ENCODE measurements around the gene THBS3. TPM values are rescaled to one million over a fixed set of nuclear protein-coding genes. Genes with fewer than 3 reads are reported as not detected.

Gene THBS3
- total and polyA plus RNA-seq, 2 of the 13 experiments (the other 11 are each of a cell fraction or from before 2014, with no cell fraction given): 0.86 to 3.6 TPM

DNA sequence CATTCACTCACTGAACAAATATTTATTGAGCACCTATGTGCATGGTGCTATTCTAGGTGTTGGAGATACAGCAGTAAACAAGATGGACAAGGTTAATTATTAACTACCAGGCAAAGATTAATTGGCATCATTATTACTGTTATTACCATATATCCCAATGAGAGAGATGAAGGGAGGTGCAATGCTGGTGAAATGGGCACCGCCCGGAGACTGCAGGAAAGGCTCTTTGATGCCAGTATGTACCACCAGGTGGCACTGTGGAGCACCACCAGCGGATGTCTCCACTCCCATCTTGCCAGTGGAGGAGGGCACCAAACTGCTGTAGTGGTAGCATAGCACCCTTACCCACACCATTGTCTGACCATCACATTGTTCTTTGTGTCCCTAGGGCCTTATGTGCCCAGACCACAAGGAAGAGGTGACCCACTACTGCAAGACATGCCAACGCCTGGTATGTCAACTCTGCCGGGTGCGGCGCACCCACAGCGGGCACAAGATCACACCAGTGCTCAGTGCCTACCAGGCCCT is 31.1 kb downstream of the THBS3 start (continued):
- TF ChIP-seq SATB2 (CRISPR knock-in tag; IDR thresholded peaks at IDR 0.05) (no peak), KAT2B (IDR thresholded peaks at IDR 0.05; ENCODE audit: borderline replicate concordance, low read depth, low read length) (no peak), SP5 (CRISPR knock-in tag; IDR thresholded peaks at IDR 0.05; ENCODE audit: borderline replicate concordance, low read depth) (no peak), ZFP36L1 (CRISPR knock-in tag; IDR thresholded peaks at IDR 0.05) (no peak), RBM39 (IDR thresholded peaks at IDR 0.05; ENCODE audit: low read depth, low read length, poor library complexity, severe bottlenecking) (no peak), ZNF746 (CRISPR knock-in tag; IDR thresholded peaks at IDR 0.05) (no peak), ZNF878 (CRISPR knock-in tag; IDR thresholded peaks at IDR 0.05) (no peak), GTF3A (CRISPR knock-in tag; conservative IDR thresholded peaks at IDR 0.05) (no peak), CHD4 (IDR thresholded peaks at IDR 0.05; ENCODE audit: borderline replicate concordance, low read length) (no peak), ZNF674 (CRISPR knock-in tag; IDR thresholded peaks at IDR 0.05; ENCODE audit: low read depth) (no peak), NFIC (IDR thresholded peaks at IDR 0.05; ENCODE audit: low read length) (no peak), PPARG (CRISPR knock-in tag; conservative IDR thresholded peaks at IDR 0.05) (no peak)
- TF ChIP-seq, protein P1, sequence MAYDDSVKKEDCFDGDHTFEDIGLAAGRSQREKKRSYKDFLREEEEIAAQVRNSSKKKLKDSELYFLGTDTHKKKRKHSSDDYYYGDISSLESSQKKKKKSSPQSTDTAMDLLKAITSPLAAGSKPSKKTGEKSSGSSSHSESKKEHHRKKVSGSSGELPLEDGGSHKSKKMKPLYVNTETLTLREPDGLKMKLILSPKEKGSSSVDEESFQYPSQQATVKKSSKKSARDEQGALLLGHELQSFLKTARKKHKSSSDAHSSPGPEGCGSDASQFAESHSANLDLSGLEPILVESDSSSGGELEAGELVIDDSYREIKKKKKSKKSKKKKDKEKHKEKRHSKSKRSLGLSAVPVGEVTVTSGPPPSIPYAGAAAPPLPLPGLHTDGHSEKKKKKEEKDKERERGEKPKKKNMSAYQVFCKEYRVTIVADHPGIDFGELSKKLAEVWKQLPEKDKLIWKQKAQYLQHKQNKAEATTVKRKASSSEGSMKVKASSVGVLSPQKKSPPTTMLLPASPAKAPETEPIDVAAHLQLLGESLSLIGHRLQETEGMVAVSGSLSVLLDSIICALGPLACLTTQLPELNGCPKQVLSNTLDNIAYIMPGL (CRISPR knock-in tag; IDR thresholded peaks at IDR 0.05; ENCODE audit: borderline replicate concordance in 1 of 2, low read depth in 1 of 2): peak in 1 of 2 experiments; percentile 51; a peak in 1 of 4 replicates
- TF ChIP-seq, protein P2, sequence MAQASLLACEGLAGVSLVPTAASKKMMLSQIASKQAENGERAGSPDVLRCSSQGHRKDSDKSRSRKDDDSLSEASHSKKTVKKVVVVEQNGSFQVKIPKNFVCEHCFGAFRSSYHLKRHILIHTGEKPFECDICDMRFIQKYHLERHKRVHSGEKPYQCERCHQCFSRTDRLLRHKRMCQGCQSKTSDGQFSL (CRISPR knock-in tag; IDR thresholded peaks at IDR 0.05): no peak
- TF ChIP-seq, protein P3, sequence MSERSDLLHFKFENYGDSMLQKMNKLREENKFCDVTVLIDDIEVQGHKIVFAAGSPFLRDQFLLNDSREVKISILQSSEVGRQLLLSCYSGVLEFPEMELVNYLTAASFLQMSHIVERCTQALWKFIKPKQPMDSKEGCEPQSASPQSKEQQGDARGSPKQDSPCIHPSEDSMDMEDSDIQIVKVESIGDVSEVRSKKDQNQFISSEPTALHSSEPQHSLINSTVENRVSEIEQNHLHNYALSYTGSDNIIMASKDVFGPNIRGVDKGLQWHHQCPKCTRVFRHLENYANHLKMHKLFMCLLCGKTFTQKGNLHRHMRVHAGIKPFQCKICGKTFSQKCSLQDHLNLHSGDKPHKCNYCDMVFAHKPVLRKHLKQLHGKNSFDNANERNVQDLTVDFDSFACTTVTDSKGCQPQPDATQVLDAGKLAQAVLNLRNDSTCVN (CRISPR knock-in tag; IDR thresholded peaks at IDR 0.05; ENCODE audit: borderline replicate concordance): no peak
- TF ChIP-seq, protein P4, sequence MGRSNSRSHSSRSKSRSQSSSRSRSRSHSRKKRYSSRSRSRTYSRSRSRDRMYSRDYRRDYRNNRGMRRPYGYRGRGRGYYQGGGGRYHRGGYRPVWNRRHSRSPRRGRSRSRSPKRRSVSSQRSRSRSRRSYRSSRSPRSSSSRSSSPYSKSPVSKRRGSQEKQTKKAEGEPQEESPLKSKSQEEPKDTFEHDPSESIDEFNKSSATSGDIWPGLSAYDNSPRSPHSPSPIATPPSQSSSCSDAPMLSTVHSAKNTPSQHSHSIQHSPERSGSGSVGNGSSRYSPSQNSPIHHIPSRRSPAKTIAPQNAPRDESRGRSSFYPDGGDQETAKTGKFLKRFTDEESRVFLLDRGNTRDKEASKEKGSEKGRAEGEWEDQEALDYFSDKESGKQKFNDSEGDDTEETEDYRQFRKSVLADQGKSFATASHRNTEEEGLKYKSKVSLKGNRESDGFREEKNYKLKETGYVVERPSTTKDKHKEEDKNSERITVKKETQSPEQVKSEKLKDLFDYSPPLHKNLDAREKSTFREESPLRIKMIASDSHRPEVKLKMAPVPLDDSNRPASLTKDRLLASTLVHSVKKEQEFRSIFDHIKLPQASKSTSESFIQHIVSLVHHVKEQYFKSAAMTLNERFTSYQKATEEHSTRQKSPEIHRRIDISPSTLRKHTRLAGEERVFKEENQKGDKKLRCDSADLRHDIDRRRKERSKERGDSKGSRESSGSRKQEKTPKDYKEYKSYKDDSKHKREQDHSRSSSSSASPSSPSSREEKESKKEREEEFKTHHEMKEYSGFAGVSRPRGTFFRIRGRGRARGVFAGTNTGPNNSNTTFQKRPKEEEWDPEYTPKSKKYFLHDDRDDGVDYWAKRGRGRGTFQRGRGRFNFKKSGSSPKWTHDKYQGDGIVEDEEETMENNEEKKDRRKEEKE (IDR thresholded peaks at IDR 0.05): no peak
- TF ChIP-seq, protein P5, sequence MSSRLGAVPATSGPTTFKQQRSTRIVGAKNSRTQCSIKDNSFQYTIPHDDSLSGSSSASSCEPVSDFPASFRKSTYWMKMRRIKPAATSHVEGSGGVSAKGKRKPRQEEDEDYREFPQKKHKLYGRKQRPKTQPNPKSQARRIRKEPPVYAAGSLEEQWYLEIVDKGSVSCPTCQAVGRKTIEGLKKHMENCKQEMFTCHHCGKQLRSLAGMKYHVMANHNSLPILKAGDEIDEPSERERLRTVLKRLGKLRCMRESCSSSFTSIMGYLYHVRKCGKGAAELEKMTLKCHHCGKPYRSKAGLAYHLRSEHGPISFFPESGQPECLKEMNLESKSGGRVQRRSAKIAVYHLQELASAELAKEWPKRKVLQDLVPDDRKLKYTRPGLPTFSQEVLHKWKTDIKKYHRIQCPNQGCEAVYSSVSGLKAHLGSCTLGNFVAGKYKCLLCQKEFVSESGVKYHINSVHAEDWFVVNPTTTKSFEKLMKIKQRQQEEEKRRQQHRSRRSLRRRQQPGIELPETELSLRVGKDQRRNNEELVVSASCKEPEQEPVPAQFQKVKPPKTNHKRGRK (CRISPR knock-in tag; IDR thresholded peaks at IDR 0.05): no peak
